Sigmoid colon (tissue), 4 donors: ENCODE results near the gene TMSB15C.
"Not testable (repeated sequence)": the region's sequence is repeated elsewhere in the genome, so short reads cannot be mapped to it uniquely, and the experiment has no call there.

Source experiments
- CTCF ChIP-seq, 4 experiments: fragments of 450-650 bp in 3 of 4; fragments of 200-600 bp in 1 of 4; IDR thresholded peaks; one replicate each; pipeline ENCODE4 v1.5.1; 2016 to 2019; ENCODE audit warnings: antibody characterized with exemption in 4 of 4, mild to moderate bottlenecking in 3 of 4, moderate library complexity in 2 of 4
- POLR2A ChIP-seq, 2 donors: fragments of 450-650 bp; IDR thresholded peaks; one replicate each; pipeline ENCODE4 v1.6.1; 2016; ENCODE audit warnings: antibody characterized with exemption in 2 of 2, mild to moderate bottlenecking in 2 of 2, moderate library complexity in 2 of 2
- POLR2AphosphoS5 ChIP-seq, 4 donors: sonication (generic); formaldehyde crosslinking; IDR thresholded peaks; one replicate each; pipeline ENCODE4 v1.6.1; 2017; ENCODE audit warnings: antibody characterized with exemption in 4 of 4

DNA sequence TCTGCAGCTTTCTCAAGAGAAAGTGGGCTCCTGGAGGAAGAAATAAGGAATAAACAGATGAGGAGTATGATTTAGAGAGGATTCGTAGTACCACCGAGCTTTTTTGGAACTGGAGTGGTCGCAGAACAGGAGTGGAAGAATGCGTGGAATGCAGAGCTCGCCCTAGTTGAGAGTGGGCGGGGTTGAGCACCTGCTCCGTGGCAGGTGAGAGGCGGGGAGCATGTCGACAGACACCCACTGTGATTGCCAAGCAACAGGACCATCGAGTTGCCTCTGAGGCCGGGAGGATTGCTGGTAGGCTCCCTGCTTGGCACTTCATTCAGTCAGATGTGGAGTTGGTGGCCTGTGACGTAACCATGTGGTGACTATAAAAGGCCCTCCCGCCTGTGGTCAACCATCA lies 21.1 kb downstream of the TMSB15C start:
- not testable (repeated sequence) for TF ChIP-seq POLR2A, POLR2AphosphoS5, CTCF (IDR thresholded peaks at IDR 0.05)
